Left ventricle myocardium inferior (tissue), 1 donor: ENCODE measurements around the gene ZBTB48. TPM values are rescaled to one million over a fixed set of nuclear protein-coding genes. Genes with fewer than 3 reads are reported as not detected.
A peak's percentile ranks its signal among the peaks of the same experiment; 100 is the strongest.

ENCODE experiments used
- DNase-seq: peaks from one replicate; pipeline ENCODE4 v3.0.0-alpha.2; 2020
- H3K27ac ChIP-seq: fragments of 200-600 bp; replicated peaks from 2 replicates; pipeline ENCODE4 v1.8.0; 2021
- H3K27me3 ChIP-seq: fragments of 200-600 bp; 2 replicates; pipeline ENCODE4 v1.8.0; 2021; ENCODE audit warnings: low read depth
- H3K36me3 ChIP-seq: fragments of 200-600 bp; 2 replicates; pipeline ENCODE4 v1.8.0; 2021
- H3K4me1 ChIP-seq: fragments of 200-600 bp; 2 replicates; pipeline ENCODE4 v1.8.0; 2021
- H3K4me3 ChIP-seq: fragments of 200-600 bp; 2 replicates; pipeline ENCODE4 v1.8.0; 2021; ENCODE audit warnings: mild to moderate bottlenecking, moderate library complexity
- H3K9me3 ChIP-seq: fragments of 200-600 bp; replicated peaks from 2 replicates; pipeline ENCODE4 v1.8.0; 2021
- CTCF ChIP-seq: fragments of 200-600 bp; IDR thresholded peaks from 2 replicates; pipeline ENCODE4 v1.8.0; 2021; ENCODE audit warnings: antibody characterized with exemption, mild to moderate bottlenecking, borderline replicate concordance
- intact Hi-C: fragments of 100-400 bp; cut with micrococcal nuclease; formaldehyde crosslinking; loops from one replicate; pipeline ENCODE4 v1.11.0; 2022
- total RNA-seq: library from RNA; stranded (reverse); fragmentation: NEBNext Ultra II Directional; extraction: Animal tissue kit (Norgen Biotek cat#: 25700); gene quantifications from one replicate; pipeline ENCODE4 v1.2.1, GENCODE V29; 2021
- donor health status: DM: no; HTN: yes; CAD: no; lungs with severe emphysema.

Gene ZBTB48
- total RNA-seq, 1 donor from 2014 or later: 12.9 TPM

- no peak for DNase-seq
These were observed 1.0 kb downstream of the ZBTB48 start for GRCh38 chr1:6580593-6581409.

GRCh38 chr1:6581561-6582305 lies 1.9 kb downstream of the ZBTB48 start:
- no peaks in the 10 kb centered on the region for H3K27me3 ChIP-seq
- no peak for DNase-seq
- H3K4me1 ChIP-seq: peaks cover 81% of the 10 kb centered on the region
- no peak for TF ChIP-seq CTCF
- no peaks in the 10 kb centered on the region for H3K36me3 ChIP-seq
- intact Hi-C loops: no loop called here
- H3K4me3 ChIP-seq: peak overlapping the region; percentile 96
- peak overlapping the region; percentile 93 for H3K27ac ChIP-seq
- no peaks in the 10 kb centered on the region for H3K9me3 ChIP-seq

More at GRCh38 chr1:6580593-6581409, 1.0 kb downstream of the ZBTB48 start:
- no peak for TF ChIP-seq CTCF
- intact Hi-C loops: no loop called here
- H3K4me3 ChIP-seq: peak overlapping the region; percentile 96
- H3K27me3 ChIP-seq: no peaks in the 10 kb centered on the region
- peak overlapping the region; percentile 93 for H3K27ac ChIP-seq
- H3K36me3 ChIP-seq: no peaks in the 10 kb centered on the region
- peaks cover 72% of the 10 kb centered on the region for H3K4me1 ChIP-seq
- no peaks in the 10 kb centered on the region for H3K9me3 ChIP-seq

GRCh38 chr1:6582370-6582769 lies 2.6 kb downstream of the ZBTB48 start:
- intact Hi-C loops: no loop called here
- TF ChIP-seq CTCF: no peak
- H3K4me3 ChIP-seq: no peak overlapping the region
- no peak overlapping the region for H3K27ac ChIP-seq
- peaks cover 88% of the 10 kb centered on the region for H3K4me1 ChIP-seq
- no peaks in the 10 kb centered on the region for H3K27me3 ChIP-seq
- H3K36me3 ChIP-seq: peaks cover under 1% of the 10 kb centered on the region
- DNase-seq: no peak
- no peaks in the 10 kb centered on the region for H3K9me3 ChIP-seq

GRCh38 chr1:6584126-6585080 lies 4.6 kb downstream of the ZBTB48 start:
- TF ChIP-seq CTCF: no peak
- no peak for DNase-seq
- Histone ChIP-seq H3K4me3 (no peak overlapping the region), H3K27me3 (no peaks in the 10 kb centered on the region), H3K9me3 (no peaks in the 10 kb centered on the region), H3K27ac (no peak overlapping the region), H3K4me1 (peaks cover 90% of the 10 kb centered on the region), H3K36me3 (peaks cover 21% of the 10 kb centered on the region)
- intact Hi-C loops: no loop called here
